Stimulated activated naive B cell treated with anti-CD40 and anti-IgM and Interleukin-4, amounts not matched to agents 10 μg/mL and 1 μg/mL and 100 μg/mL, for 72 hours (primary cell): Measurements from ENCODE around the gene MICOS13.
A peak's percentile ranks its signal among the peaks of the same experiment; 100 is the strongest.

Experiments
- ATAC-seq, 2 donors: fragments of 150-1000 bp; cut with Tn5 transposase; replicated peaks; 2 replicates each; pipeline ENCODE4 v1.10.0; 2021; ENCODE audit warnings: moderate library complexity in 1 of 2
- DNase-seq: peaks from one replicate; pipeline ENCODE4 v3.0.0; 2021
- H3K27ac Mint-ChIP-seq: one replicate; pipeline ENCODE4 v1.8.0; 2022; ENCODE audit warnings: mild to moderate bottlenecking, mixed read lengths
- H3K27me3 Mint-ChIP-seq, 2 donors: one replicate each; pipeline ENCODE4 v1.8.0; 2022; ENCODE audit warnings: mixed read lengths in 2 of 2
- H3K36me3 Mint-ChIP-seq, 2 donors: one replicate each; pipeline ENCODE4 v1.8.0; 2022; ENCODE audit warnings: mixed read lengths in 2 of 2, mild to moderate bottlenecking in 1 of 2
- H3K4me1 Mint-ChIP-seq, 2 donors: one replicate each; pipeline ENCODE4 v1.8.0; 2022; ENCODE audit warnings: mixed read lengths in 2 of 2, mild to moderate bottlenecking in 1 of 2
- H3K4me3 Mint-ChIP-seq, 2 donors: one replicate each; pipeline ENCODE4 v1.8.0; 2022; ENCODE audit warnings: mild to moderate bottlenecking in 2 of 2, mixed read lengths in 2 of 2, moderate library complexity in 1 of 2
- H3K9me3 Mint-ChIP-seq, 2 donors: one replicate each; pipeline ENCODE4 v1.8.0; 2022; ENCODE audit warnings: mixed read lengths in 2 of 2, mild to moderate bottlenecking in 1 of 2

Gene MICOS13

GRCh38 chr19:5654931-5655330, 25.4 kb downstream of the MICOS13 start:
- Mint-ChIP-seq H3K9me3 (no peaks in the 10 kb centered on the region), H3K4me1 (no peaks in the 10 kb centered on the region), H3K4me3 (no peak overlapping the region), H3K27ac (peak overlapping the region; percentile 73), H3K27me3 (no peaks in the 10 kb centered on the region), H3K36me3 (peaks cover 58% of the 10 kb centered on the region in 2 donors)
- ATAC-seq (no peak), DNase-seq (no peak)

DNA sequence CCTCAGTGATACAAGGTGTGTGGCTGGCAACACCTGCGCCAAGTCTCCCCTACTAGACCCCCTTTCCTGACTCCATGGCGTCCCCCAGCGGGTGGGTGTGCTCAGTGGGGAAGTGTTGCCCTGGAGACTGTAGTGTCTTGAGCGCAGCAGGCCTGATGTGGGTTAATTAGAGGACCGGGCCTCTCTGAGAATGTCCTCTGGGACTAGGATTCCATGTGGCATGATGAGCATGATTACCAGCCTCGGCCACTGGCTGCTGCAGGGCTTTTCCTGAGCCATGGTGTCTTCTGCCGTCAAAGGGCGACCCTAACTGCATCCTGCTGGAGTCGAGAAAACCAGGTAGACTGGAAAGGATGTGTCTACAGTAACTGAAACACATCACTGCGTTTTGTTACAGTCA, 28.1 kb downstream of the MICOS13 start:
- Mint-ChIP-seq H3K27ac (peak overlapping the region; percentile 67), H3K27me3 (no peaks in the 10 kb centered on the region), H3K4me1 (peaks cover 0 to under 1% of the 10 kb centered on the region in 2 donors), H3K36me3 (peaks cover 58 to 61% of the 10 kb centered on the region in 2 donors), H3K9me3 (no peaks in the 10 kb centered on the region), H3K4me3 (no peak overlapping the region)
- ATAC-seq: no peak
- DNase-seq: no peak

DNA sequence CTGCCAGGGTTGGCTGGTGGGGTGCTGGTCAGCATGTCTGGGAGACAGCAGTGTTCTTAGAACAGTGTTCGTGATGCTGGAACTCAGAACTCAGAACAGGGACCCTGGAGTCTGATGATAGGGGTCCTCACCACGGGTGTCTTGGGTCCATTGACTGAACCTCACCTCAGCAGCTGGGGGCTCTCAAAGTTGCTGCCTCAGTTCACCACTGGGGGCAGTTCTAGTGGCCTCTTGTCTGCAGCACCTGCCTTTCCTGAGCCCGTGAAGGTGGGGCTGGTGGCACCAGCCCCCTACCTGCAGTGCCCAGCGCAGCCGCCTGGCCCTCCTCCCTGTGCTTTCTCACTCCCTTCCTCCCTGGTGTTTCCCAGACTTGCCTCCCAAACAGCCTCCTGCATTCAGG, 29.0 kb downstream of the MICOS13 start:
- peak overlapping the region; percentile 42 for H3K27ac Mint-ChIP-seq
- peaks cover 63 to 66% of the 10 kb centered on the region in 2 donors for H3K36me3 Mint-ChIP-seq
- no peaks in the 10 kb centered on the region for H3K9me3 Mint-ChIP-seq
- H3K4me1 Mint-ChIP-seq: peaks cover 8 to 10% of the 10 kb centered on the region in 2 donors
- H3K4me3 Mint-ChIP-seq: no peak overlapping the region
- no peak for ATAC-seq
- no peak for DNase-seq
- H3K27me3 Mint-ChIP-seq: no peaks in the 10 kb centered on the region

- no peak for DNase-seq
- Mint-ChIP-seq H3K4me3 (no peak overlapping the region), H3K36me3 (peaks cover 63 to 72% of the 10 kb centered on the region in 2 donors), H3K9me3 (no peaks in the 10 kb centered on the region), H3K27ac (no peak overlapping the region), H3K4me1 (peaks cover 18 to 35% of the 10 kb centered on the region in 2 donors), H3K27me3 (no peaks in the 10 kb centered on the region)
- no peak for ATAC-seq
Observed at GRCh38 chr19:5648464-5648863, 31.9 kb downstream of the MICOS13 start.

DNA sequence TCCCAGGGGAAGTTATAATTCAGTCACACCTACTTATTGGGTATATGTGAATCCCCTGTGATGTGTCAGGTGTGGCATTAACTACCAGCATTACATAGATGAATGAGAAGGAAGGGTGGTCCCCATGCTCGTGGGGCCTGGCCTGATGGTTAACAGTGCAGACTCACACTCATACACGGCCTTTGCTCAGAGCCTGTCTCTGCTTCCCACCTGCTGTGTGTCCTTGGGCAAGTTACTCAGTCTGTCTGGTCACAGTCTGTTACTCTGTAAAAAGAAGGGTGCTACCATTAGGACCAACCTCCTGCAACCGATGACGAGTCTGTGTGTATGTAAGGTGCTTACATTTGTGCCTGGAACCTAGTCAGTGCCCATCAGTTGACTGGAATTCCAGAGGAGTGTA, 33.6 kb downstream of the MICOS13 start:
- Mint-ChIP-seq H3K36me3 (peaks cover 58 to 67% of the 10 kb centered on the region in 2 donors), H3K9me3 (no peaks in the 10 kb centered on the region), H3K4me1 (peaks cover 20 to 39% of the 10 kb centered on the region in 2 donors), H3K27me3 (no peaks in the 10 kb centered on the region), H3K4me3 (no peak overlapping the region), H3K27ac (peak overlapping the region; percentile 71)
- DNase-seq (no peak), ATAC-seq (peak in 1 of 2 donors; percentile 54)

DNA sequence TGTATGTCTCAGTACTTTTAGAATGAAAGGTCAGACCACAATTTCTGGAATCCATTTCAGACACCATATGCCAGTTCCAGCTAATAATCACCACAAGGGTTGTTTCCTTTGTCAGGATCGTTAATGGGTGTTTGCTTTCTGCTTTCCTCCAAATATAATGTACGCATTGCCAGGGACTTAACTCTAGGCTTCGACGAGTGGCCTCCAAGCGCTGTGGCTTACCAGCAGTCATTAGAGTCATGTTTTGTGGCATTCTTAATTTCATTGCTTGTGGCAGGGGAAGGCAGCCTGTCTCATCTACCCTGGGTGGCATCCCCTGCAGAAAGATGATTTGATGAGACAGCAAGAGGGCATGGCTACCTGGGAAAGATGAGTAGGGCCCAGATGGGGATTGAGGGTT, 34.9 kb downstream of the MICOS13 start:
- DNase-seq: no peak
- ATAC-seq: no peak
- Mint-ChIP-seq H3K9me3 (no peaks in the 10 kb centered on the region), H3K4me1 (peaks cover 24 to 45% of the 10 kb centered on the region in 2 donors), H3K4me3 (no peak overlapping the region), H3K27ac (peak overlapping the region; percentile 42), H3K27me3 (no peaks in the 10 kb centered on the region), H3K36me3 (peaks cover 52 to 64% of the 10 kb centered on the region in 2 donors)

- Mint-ChIP-seq H3K9me3 (no peaks in the 10 kb centered on the region), H3K27ac (peak overlapping the region; percentile 7), H3K4me3 (no peak overlapping the region), H3K27me3 (no peaks in the 10 kb centered on the region), H3K4me1 (peaks cover 24 to 45% of the 10 kb centered on the region in 2 donors), H3K36me3 (peaks cover 44 to 63% of the 10 kb centered on the region in 2 donors)
- ATAC-seq (no peak), DNase-seq (no peak)
Observed at GRCh38 chr19:5644037-5644436, 36.3 kb downstream of the MICOS13 start.

DNA sequence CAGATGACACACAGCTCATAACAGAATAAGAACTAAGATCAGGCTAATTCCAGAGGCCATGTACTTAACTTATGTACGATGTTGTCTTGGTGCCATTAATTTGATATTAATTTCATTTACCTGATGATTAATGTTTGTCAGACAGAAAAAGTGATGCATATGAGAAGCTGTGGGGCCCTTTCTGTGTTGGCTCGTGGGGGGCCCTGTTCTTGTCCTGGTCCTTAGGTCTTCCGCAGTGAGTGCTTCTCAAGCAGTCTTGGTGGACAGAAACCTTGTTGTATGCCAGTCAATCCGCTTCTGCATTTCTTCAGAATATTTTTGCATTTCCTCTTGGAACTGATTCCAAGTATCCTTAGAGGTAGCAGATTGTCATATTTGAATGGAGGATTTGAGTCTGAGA, 37.3 kb downstream of the MICOS13 start:
- Mint-ChIP-seq H3K4me3 (no peak overlapping the region), H3K27me3 (no peaks in the 10 kb centered on the region), H3K36me3 (peaks cover 43 to 57% of the 10 kb centered on the region in 2 donors), H3K9me3 (no peaks in the 10 kb centered on the region), H3K27ac (no peak overlapping the region), H3K4me1 (peaks cover 24 to 45% of the 10 kb centered on the region in 2 donors)
- DNase-seq: no peak
- no peak for ATAC-seq

GRCh38 chr19:5642204-5642603, 38.1 kb downstream of the MICOS13 start:
- Mint-ChIP-seq H3K36me3 (peaks cover 39 to 54% of the 10 kb centered on the region in 2 donors), H3K27me3 (no peaks in the 10 kb centered on the region), H3K4me1 (peaks cover 26 to 45% of the 10 kb centered on the region in 2 donors), H3K4me3 (no peak overlapping the region), H3K9me3 (no peaks in the 10 kb centered on the region), H3K27ac (no peak overlapping the region)
- DNase-seq (no peak), ATAC-seq (no peak)

DNA sequence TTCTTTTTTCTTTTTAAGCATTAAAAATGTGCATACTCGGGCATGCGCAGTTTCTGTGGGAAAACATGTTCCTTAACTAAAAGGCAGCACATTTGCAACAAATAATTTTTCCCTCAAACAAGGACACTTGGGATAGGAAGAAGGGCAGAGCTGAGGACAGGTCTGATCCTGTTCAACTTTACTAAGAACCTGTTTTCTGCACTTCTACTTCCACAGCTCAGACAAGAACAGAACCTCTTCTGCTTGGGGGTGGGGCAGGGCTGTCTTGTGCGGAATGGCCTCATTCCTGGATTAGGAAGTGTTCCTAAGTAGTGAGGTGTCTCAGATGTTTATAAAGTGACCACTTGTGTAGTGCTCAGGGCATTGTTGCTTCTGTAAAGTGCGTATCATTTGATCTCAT, 39.1 kb downstream of the MICOS13 start:
- ATAC-seq: no peak
- Mint-ChIP-seq H3K4me1 (peaks cover 17 to 35% of the 10 kb centered on the region in 2 donors), H3K4me3 (no peak overlapping the region), H3K9me3 (no peaks in the 10 kb centered on the region), H3K36me3 (peaks cover 29 to 44% of the 10 kb centered on the region in 2 donors), H3K27ac (peak overlapping the region; percentile 62), H3K27me3 (no peaks in the 10 kb centered on the region)
- DNase-seq: no peak

DNA sequence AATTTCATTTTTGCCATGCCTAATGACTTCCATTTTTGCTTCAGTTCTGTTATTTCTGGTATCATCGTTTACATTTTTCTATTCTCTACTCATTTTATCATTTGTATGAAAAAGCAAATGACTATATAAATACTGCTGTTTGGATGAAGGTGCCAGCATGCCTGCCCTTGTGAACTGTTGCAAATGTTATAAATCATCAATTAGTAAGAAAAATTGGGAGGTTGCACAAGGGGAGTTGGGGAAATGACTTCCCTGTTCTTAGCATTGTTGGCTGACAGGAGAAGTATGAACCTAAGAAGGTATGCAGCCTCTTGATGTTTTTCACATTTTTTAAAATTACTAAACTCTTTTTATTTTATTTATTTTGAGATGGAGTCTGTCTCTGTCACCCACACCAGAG, 42.3 kb downstream of the MICOS13 start:
- ATAC-seq: no peak
- H3K27ac Mint-ChIP-seq: no peak overlapping the region
- no peaks in the 10 kb centered on the region for H3K9me3 Mint-ChIP-seq
- no peak for DNase-seq
- peaks cover 14 to 27% of the 10 kb centered on the region in 2 donors for H3K4me1 Mint-ChIP-seq
- H3K4me3 Mint-ChIP-seq: no peak overlapping the region
- H3K27me3 Mint-ChIP-seq: no peaks in the 10 kb centered on the region
- peaks cover 16 to 29% of the 10 kb centered on the region in 2 donors for H3K36me3 Mint-ChIP-seq

GRCh38 chr19:5635427-5635826, 44.9 kb downstream of the MICOS13 start:
- peaks cover 22 to 41% of the 10 kb centered on the region in 2 donors for H3K4me1 Mint-ChIP-seq
- H3K4me3 Mint-ChIP-seq: no peak overlapping the region
- H3K9me3 Mint-ChIP-seq: no peaks in the 10 kb centered on the region

GRCh38 chr19:5632657-5633056, 47.7 kb downstream of the MICOS13 start:
- peaks cover 32 to 38% of the 10 kb centered on the region in 2 donors for H3K36me3 Mint-ChIP-seq
- H3K27ac Mint-ChIP-seq: no peak overlapping the region
- peaks cover 32 to 55% of the 10 kb centered on the region in 2 donors for H3K4me1 Mint-ChIP-seq
- H3K9me3 Mint-ChIP-seq: no peaks in the 10 kb centered on the region
- H3K27me3 Mint-ChIP-seq: no peaks in the 10 kb centered on the region
- H3K4me3 Mint-ChIP-seq: no peak overlapping the region
- no peak for DNase-seq
- ATAC-seq: no peak

More at GRCh38 chr19:5635427-5635826, 44.9 kb downstream of the MICOS13 start:
- Mint-ChIP-seq H3K27me3 (no peaks in the 10 kb centered on the region), H3K36me3 (peaks cover 25 to 34% of the 10 kb centered on the region in 2 donors), H3K27ac (peak overlapping the region; percentile 84)
- DNase-seq (no peak), ATAC-seq (no peak)

DNA sequence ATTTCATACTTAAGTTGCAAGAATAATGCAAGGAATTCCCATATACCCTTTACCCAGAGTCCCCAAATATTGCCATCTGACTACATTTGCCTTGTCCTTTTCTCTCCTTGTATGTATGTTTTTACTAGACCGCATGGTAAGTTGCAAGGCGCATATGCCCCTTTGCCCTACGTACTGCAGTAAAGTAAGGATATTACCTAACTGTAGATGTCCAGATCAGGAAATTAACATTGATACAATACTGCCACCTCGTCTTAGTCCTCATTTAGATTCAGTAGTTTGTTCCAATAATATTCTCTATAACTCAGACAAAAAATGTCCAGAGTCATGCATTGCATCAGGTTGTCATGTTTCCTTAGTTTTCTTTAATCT, 48.1 kb downstream of the MICOS13 start:
- Mint-ChIP-seq H3K36me3 (peaks cover 36 to 42% of the 10 kb centered on the region in 2 donors), H3K4me3 (no peak overlapping the region), H3K27ac (no peak overlapping the region), H3K9me3 (no peaks in the 10 kb centered on the region), H3K4me1 (peaks cover 33 to 60% of the 10 kb centered on the region in 2 donors), H3K27me3 (no peaks in the 10 kb centered on the region)
- DNase-seq (no peak), ATAC-seq (no peak)

DNA sequence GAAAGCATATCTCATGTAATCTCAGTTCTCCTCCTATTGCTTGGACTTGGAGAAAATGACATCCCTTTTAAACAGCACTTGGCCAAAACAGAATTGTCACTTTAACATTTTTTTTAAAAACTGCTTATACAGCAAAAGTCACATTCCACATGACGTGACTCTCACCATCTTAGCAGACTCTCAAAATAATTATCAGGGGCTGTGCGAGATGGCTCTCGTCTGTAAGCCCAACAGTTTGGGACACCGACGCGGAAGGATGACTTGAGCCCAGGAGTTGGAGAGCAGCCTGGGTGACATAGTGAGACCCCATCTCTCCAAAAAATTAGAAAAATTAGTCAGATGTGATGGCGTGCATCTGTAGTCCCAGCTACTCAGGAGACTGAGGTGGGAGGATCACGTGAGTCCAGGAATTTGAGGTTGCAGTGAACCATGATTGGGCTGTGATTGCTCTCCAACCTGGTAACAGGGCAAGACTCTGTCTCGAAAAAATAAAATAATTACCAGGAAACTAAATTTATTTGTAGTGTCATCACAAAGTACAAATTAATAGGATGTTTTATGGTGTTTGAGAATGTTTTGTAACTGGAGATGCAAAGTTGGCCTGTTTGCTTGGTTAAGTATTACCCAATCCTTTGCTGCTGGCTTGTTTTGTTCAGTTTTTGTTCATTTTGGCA, 48.6 kb downstream of the MICOS13 start:
- DNase-seq (no peak), ATAC-seq (no peak)
- no peaks in the 10 kb centered on the region for H3K27me3 Mint-ChIP-seq
- H3K4me1 Mint-ChIP-seq: peaks cover 33 to 61% of the 10 kb centered on the region in 2 donors
- H3K9me3 Mint-ChIP-seq: no peaks in the 10 kb centered on the region
- H3K36me3 Mint-ChIP-seq: peaks cover 38 to 43% of the 10 kb centered on the region in 2 donors
- H3K27ac Mint-ChIP-seq: no peak overlapping the region
- H3K4me3 Mint-ChIP-seq: no peak overlapping the region
